GM12891 (cell line): ENCODE measurements around the gene LILRB4. TPM values are rescaled to one million over a fixed set of nuclear protein-coding genes. Genes with fewer than 3 reads are reported as not detected.
A peak's percentile ranks its signal among the peaks of the same experiment; 100 is the strongest.
"Not testable (repeated sequence)": the region's sequence is repeated elsewhere in the genome, so short reads cannot be mapped to it uniquely, and the experiment has no call there.

Source experiments
- DNase-seq: peaks from one replicate; pipeline ENCODE4 v3.0.0; 2011; ENCODE audit warnings: low spot score; ENCODE audit not compliant: insufficient read length
- FAIRE-seq: peaks from 2 replicates; lab custom pipeline; 2011; peaks lifted over from hg19 to GRCh38; lab: Jason Lieb, UNC
- PAX5 ChIP-seq: IDR thresholded peaks from 2 replicates; pipeline ENCODE4 v1.6.1; 2011; ENCODE audit warnings: low read length, moderate library complexity, mild to moderate bottlenecking; ENCODE audit not compliant: insufficient read depth, severe bottlenecking
- POLR2A ChIP-seq: IDR thresholded peaks from 2 replicates; pipeline ENCODE4 v1.6.1; 2011; ENCODE audit warnings: low read depth, low read length, control low read depth
- POLR2AphosphoS5 ChIP-seq: IDR thresholded peaks from 2 replicates; pipeline ENCODE4 v1.6.1; 2011; ENCODE audit warnings: low read depth, low read length, control low read depth
- POU2F2 ChIP-seq: IDR thresholded peaks from 2 replicates; pipeline ENCODE4 v1.6.1; 2011; ENCODE audit warnings: low read depth, mild to moderate bottlenecking, control low read depth, low read length, moderate library complexity
- SPI1 ChIP-seq: IDR thresholded peaks from 2 replicates; pipeline ENCODE4 v1.6.1; 2011; ENCODE audit warnings: low read depth, low read length, control low read depth
- TAF1 ChIP-seq: IDR thresholded peaks from 2 replicates; pipeline ENCODE4 v1.6.1; 2011; ENCODE audit warnings: low read depth, low read length, control low read depth
- polyA plus RNA-seq: library from polyadenylated mRNA; unstranded; fragments of >200 nt; gene quantifications from one replicate; pipeline ENCODE4 v1.2.1, GENCODE V29; 2012; ENCODE audit warnings: low read depth, missing spikeins, inconsistent platforms; ENCODE audit not compliant: missing spikeins

The LILRB4 gene
- 7.3 TPM for polyA plus RNA-seq

GRCh38 chr19:54662730-54663129 is at the start of gene LILRB4:
Gene LILRB4 (plus strand): TSS chr19:54662985. CDS start chr19:54663034, 49 bp downstream.
- no peak for TF ChIP-seq POLR2AphosphoS5
- TF ChIP-seq SPI1, result peak; percentile 70; the same call in 1 of the 2 replicates
- no peak for TF ChIP-seq PAX5
- FAIRE-seq (peak; percentile 92), DNase-seq (peak; percentile 56)

- DNase-seq, result no peak
- TF ChIP-seq SPI1 (no peak), POLR2AphosphoS5 (no peak), PAX5 (no peak), TAF1 (no peak), POLR2A (no peak)
- FAIRE-seq, result peak; percentile 87
These were observed 48.1 kb upstream of the LILRB4 start for GRCh38 chr19:54614726-54615125.

GRCh38 chr19:54616057-54616456 is 46.7 kb upstream of the LILRB4 start:
- TF ChIP-seq POLR2AphosphoS5 (no peak), POLR2A (no peak), SPI1 (no peak)
- peak; percentile 80 for FAIRE-seq
- DNase-seq, result no peak

GRCh38 chr19:54616821-54617560 is 45.8 kb upstream of the LILRB4 start:
- DNase-seq (no peak), FAIRE-seq (peak; percentile 95)
- TF ChIP-seq SPI1 (peak; percentile 95), PAX5 (peak; percentile 72), POLR2A (peak; percentile 80), POU2F2 (peak; percentile 83; the same call in 1 of the 2 replicates), POLR2AphosphoS5 (peak; percentile 83), TAF1 (peak; percentile 65)

- FAIRE-seq (peak; percentile 87), DNase-seq (no peak)
- TF ChIP-seq POLR2A (no peak), POLR2AphosphoS5 (no peak), PAX5 (no peak), TAF1 (no peak), SPI1 (no peak), POU2F2 (no peak)
These were observed 42.3 kb upstream of the LILRB4 start for GRCh38 chr19:54620464-54620863.

- FAIRE-seq (no peak), DNase-seq (no peak)
- TF ChIP-seq POU2F2 (no peak), PAX5 (no peak), TAF1 (no peak), POLR2AphosphoS5 (no peak), SPI1 (no peak; the same call in 1 of the 2 replicates), POLR2A (no peak)
These were observed 40.4 kb upstream of the LILRB4 start for GRCh38 chr19:54622431-54622830.

GRCh38 chr19:54624234-54624633 is 38.6 kb upstream of the LILRB4 start:
- DNase-seq, result not testable (repeated sequence)
- FAIRE-seq, result peak; percentile 40

GRCh38 chr19:54624934-54625730 is 37.7 kb upstream of the LILRB4 start:
- DNase-seq, result not testable (repeated sequence)
- FAIRE-seq, result peak; percentile 88

GRCh38 chr19:54626757-54627156 is 36.0 kb upstream of the LILRB4 start:
- DNase-seq (no peak), FAIRE-seq (no peak)
- no peak for TF ChIP-seq PAX5
- TF ChIP-seq POLR2A, result no peak
- no peak for TF ChIP-seq POLR2AphosphoS5
- TF ChIP-seq TAF1, result no peak
- TF ChIP-seq SPI1, result no peak
- no peak for TF ChIP-seq POU2F2

- not testable (repeated sequence) for DNase-seq, FAIRE-seq
These were observed 34.9 kb upstream of the LILRB4 start for GRCh38 chr19:54627912-54628311.

GRCh38 chr19:54630262-54630661 is 32.5 kb upstream of the LILRB4 start, which contains the start of gene LILRB1:
Gene LILRB1 (plus strand): TSS chr19:54630484. CDS start chr19:54631074, 590 bp downstream.
- not testable (repeated sequence) for DNase-seq
- FAIRE-seq, result peak; percentile 61
